ENCODE results near the gene VAV3. TPM values are rescaled to one million over a fixed set of nuclear protein-coding genes. Genes with fewer than 3 reads are reported as not detected.
A peak's percentile ranks its signal among the peaks of the same experiment; 100 is the strongest.

Gene VAV3
- total RNA-seq, 1 donor from 2014 or later, result 126 TPM

DNA sequence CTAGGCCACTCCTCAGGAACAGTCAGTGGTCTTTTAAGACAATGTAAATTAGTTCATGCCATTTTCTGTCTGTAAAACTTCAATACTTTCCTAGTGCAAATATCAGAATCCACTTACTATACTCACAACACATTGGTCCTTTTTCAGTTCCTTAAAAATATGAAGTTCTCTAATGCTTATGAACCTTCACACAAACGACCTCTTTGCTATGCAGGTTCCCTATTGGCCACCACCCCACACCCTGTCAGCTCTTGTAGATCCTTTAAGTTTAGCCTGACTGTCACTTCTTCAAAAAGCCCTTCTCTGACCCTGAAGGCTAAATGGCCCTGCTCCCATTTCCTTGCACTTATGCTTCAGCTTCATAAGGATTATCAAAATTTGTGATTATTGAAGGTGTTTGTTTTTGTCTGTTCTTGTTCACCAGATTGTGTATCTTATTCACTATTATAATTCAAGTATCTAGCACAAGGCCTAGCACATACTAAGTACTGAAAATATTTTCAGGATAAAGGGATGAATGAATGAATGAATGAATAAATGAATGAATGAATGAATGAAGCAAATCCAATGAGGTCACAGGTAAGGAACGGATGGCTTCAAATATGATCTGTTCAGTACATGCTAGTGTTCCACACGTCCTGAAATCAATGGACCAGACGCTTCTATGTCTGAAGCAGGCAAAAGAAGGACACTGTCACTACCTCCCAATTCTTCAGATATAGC lies 373.9 kb downstream of the VAV3 start:
- DNase-seq (ENCODE audit: low read depth), result no peak

DNA sequence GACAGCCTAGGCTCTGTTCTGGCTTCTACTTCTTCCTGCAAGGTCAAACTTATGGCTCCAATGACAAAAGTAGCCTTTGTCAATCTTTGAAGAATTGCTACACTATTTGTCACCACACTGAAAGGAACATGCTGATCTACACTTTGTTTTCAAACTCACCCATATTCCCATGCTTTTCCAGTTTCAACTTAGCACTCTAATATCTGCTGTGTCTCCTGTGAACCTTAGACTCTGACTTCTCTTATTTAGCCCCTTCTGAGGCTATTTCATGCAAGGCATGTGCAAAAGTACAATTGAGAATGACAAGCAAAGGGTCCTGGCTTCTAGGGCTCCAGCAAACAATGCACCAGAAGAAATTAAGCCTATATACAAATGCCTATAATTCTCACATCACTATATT lies 374.9 kb downstream of the VAV3 start:
- no peak for DNase-seq (ENCODE audit: low read depth)

DNA sequence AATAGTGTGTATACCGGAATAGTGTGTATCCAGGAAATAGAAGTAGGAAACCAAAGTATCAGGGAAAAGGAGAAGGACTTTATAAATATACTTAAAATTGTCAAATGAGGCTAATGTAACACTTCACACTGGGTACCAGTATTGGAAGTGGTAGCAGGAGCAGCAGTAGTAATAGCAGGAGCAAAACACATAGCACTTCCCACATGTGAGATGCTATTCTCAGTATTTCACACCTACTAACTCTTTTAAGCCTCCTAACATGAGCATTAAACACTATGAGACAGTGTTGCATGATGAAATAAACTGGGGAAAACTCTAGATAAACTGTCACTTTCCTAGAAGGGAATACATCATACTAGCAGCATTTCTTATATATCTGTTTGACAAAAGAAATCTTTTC lies 376.7 kb downstream of the VAV3 start:
- no peak for DNase-seq (ENCODE audit: low read depth)

DNA sequence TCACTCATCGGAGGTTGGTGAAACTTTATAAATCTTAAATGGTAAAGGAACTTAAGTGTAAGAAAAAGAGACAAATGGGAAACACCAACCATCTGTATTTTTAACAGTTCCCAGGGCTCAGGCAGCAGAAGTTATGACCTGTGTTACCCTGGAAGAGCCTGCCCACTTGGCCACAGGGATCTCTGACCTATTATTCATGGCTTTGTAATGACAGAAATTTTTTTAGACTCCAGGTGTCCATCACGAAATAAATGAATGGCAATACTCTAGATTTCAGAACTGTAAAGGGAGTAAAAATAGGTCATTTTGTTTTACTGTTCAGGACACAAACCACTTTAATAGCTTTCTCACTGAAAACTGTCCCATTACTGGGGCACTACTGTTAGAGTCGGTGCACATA lies 389.8 kb downstream of the VAV3 start:
- DNase-seq (ENCODE audit: low read depth), result peak; percentile 45

DNA sequence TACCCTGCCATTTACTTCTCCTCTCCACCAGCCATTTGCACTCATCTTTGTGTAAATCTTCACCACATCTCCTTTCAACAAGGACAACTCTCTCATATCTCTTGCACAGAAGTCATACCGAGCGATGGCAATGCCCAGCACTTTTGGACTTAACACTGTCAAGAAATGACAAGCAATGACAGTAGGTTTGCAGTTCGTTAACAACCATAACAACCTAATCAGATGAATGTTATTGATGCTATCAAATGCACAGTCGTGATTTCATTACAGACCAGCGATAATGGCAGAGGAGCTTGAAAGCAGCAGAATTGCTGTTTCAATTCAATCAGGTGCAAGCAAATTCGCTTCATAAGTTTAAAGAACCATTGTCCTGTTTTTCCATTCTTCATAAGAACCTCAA lies 390.9 kb downstream of the VAV3 start:
- no peak for DNase-seq (ENCODE audit: low read depth)

DNA sequence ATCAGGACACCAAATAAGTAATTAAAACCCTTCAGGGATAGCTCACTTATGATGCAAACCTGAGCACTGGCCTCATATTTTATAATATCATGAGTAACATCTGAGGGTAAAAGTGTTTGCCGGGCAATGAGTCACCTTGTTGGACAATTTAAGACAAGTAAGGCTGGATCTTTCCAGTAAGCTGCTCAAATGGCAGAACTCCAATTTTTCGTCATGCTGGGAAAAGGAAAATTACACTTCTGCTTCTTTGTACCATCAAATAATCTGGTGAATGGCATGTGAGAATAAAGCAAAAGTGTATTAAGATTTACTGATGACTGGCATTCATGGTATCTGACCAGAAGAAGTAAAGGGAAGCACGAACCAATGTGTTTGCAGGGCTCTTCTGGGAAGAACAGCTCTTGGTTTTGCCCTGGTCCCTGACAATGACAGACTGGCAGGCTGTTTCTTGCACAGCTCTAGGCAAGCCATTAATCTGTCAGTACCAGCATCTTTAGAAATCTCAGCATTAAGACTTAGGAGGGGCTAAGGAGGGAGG lies 392.2 kb downstream of the VAV3 start:
- DNase-seq (ENCODE audit: low read depth), result peak; percentile 88

DNA sequence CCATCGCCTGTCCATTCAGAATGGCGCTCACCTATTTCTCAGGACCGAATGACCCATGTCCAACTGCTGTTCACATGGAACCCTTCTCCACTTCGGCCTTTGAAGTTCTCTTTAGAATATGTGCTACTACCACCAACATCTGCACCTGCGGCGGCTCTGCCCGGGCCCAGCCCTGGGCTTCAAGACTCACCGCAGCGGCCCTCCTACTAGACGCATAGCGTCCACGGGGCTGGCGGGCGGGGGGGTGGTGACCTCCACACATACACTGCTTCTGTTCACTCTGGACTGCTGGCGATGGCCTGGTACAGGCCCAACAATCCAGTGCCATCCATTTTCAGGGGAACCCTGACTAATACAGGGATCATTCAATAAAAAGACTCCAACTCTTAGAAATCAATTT lies 394.2 kb downstream of the VAV3 start:
- no peak for DNase-seq (ENCODE audit: low read depth)

DNA sequence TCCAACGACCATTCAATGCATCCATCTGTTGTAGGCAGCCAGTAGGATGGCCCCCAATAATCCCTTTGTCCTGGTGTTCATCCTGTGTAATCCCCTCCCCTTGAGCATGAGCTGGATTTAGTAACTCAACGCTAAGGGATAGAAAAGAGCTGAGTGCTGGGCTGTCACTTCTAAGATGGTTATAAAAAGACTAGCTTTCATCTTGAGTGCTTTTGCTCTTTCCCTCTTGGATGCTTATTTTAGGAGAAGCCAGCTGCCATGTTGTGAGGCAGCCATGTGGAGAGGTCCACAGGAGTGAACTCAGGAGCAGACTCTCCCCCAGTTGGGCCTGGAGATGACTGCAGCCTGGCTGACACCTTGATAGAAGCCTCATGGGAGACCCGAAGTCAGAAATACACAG lies 401.5 kb downstream of the VAV3 start:
- no peak for DNase-seq (ENCODE audit: low read depth)

DNA sequence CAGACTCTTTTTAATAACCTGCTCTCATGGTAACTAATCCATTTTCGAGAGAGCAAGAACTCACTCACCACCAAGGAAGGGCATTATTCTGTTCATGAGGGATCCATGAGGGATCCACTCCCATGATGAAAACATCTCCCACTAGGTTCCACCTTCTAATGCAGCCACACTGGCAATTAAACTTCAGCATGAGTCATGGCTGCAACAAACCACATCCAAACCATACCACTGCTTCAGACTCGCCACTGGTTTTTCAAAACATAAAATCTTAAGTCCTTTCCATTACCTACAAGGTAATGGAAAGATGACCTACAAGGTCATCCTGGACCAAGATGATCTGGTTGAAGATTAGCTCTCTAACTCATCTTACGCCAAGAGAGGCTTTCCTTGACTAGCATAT lies 405.1 kb downstream of the VAV3 start:
- DNase-seq (ENCODE audit: low read depth), result peak; percentile 75

DNA sequence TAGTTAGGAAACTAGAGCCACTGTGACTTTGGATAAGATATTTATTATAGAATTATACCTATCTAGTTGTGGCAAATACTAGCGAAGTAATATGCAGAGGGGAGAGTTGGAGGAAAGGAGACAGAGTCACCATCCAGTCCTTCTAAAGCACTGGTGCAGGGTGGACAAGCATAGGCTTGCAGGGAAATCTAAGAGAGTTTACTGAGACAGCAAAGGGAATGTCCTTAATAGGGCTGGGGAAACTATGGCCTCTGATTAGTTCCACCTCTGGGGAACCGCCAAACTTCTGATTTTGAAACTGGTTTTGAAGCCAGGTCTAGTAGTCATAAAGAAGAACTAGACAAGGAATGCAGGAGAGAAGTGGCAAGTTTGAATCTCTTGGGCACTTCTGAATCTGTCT lies 407.9 kb downstream of the VAV3 start:
- DNase-seq (ENCODE audit: low read depth), result no peak

DNA sequence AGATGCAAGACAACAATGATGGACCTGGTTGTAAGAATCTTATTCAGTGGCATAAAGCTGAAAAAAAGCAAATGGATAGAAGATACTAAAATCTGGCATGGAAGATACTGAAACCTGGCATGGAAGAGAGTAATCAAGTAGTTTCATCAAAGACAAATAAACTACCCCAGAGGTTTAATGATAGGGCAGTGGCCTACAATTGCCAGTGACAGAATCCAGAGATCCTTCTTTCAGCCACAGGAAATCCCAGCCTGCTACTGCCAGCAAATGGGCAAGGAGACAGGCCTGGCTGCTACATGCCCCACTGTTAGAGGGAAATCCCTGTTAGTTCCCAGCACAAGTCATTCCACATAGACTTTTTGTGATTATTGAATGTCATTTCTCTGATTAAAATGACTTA lies 409.4 kb downstream of the VAV3 start:
- no peak for DNase-seq (ENCODE audit: low read depth)

DNA sequence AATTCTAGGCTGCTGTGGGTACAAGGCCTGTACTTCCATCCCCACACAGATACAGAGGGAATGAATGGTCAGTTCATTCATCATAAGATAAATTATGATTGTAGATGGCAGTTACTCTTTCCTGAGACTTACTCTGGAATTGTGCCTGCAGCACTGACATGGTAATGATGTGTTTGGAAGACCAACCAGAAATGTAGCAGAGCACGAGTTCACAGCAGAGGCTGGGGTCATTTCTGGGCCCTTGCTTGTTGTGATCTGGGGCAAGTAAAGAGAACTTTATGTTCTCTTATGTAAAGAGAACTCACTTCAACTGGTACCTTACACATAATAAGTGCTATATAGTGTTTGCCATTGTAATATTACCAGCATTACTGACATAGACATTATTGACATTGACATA lies 412.2 kb downstream of the VAV3 start:
- no peak for DNase-seq (ENCODE audit: low read depth)

DNA sequence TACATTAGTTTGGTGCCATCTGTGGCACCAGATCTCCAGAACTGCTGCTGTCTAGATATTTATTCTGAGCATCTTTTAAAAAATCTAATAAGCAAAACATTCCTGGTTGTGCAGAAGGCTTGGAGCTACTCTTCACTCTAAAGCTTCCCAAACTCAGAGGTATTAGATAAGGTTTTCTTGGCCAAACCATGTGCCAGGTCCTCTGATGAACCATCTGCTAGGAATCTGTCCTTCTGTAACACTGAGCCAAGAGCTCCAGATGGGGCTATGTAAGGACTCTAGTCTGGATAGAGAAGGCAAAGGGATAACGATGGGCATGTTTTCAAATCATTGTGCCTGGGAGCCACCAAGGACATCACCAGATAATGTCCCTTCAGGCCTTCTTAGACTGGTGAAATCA lies 413.5 kb downstream of the VAV3 start:
- DNase-seq (ENCODE audit: low read depth), result no peak

DNA sequence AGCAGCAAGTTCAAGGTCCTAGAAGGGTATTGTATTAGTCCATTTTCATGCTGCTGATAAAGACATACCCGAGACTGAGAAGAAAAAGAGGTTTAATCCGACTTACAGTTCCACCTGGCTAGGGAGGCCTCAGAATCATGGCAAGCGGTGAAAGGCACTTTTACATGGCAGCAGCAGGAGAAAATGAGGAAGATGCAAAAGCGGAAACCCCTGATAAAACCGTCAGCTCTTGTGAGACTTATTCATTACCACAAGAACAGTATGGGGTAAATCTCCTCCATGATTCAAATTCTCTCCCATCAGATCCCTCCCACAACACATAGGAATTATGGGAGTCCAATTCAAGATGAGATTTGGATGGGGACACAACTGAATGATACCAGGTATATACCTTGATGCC lies 414.6 kb downstream of the VAV3 start:
- no peak for DNase-seq (ENCODE audit: low read depth)

DNA sequence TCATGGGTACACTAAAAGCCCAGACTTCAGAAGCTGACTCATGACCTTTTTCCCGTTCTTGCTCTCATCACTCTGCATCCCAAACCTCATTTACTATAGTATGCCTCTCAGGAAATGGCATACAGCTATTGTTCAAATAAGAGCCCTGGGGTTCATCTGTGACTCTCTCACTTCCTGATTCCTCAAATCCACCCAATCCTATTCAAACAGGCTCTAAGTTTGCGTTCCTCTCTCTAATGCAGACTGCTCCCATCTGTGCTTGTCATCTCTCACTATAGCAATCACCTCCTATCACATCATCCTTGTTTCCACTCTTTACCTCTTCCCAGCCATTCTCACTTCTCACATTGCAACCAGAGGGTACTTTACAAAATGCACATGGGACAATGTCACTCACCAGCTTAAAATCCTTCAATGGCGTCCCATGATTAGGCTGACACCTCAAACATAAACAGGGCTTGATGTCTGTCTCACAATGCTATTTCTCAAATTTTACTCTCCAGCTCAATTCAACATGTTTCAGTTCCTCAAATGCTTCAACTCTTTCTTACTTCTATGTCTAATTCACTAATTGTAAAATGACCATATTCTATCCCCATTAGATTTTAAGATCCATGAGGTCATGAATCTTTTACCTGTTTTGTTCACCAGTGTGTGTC lies 415.7 kb downstream of the VAV3 start:
- no peak for DNase-seq (ENCODE audit: low read depth)

DNA sequence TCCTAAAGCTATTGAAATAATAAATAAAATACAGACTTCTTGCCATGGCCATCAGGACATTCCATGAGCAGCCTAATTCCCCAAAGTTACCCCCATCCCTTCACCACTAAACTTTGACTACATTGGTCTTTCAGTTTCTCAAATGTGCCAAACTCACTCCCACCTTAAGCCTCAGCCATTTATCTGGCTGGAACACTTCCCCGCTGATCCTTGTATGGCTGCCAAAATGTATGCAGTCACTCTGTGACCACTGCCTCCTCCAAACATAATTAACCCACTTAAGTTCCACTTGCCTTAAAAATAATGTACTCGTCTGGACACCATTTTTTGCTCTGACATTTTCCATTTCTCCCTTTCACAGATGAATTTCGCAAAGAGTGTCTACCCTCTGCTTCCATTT lies 416.7 kb downstream of the VAV3 start:
- no peak for DNase-seq (ENCODE audit: low read depth)

DNA sequence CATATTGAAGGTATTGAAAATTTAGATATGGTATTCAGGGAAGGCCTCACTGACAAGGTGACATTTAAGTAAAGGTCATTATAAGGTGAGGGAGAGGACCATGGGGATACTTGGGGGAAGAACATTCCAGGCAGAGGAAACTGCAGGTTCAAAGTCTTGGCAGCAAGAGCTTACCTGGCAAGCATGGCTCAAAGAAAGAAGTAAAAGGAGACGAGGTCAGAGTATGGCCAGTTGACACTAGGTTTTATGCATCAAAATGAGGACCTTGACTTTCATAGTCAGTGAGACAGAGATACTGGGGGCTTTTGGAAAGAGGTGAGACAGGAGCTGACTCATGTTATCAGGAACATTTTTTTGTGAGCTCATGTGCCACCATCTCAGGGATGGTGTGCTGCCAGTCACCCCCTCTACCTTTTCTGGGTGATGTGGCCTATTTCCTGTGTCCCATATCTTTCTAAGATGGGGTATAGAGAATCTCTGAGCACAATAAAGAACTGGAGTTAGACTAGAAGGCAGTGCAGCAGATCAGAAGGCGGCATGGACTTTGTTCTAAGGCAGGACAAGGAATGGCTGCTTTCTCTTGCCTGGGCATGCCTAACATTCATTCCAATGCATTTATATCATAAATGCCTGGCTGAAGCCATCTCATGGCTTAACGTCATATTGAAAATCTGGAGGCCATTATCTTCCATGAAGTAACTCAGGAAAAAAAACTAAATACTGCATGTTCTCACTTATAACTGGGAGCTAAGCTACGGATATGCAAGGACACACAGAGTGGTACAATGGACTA lies 417.4 kb downstream of the VAV3 start:
- DNase-seq (ENCODE audit: low read depth), result no peak

DNA sequence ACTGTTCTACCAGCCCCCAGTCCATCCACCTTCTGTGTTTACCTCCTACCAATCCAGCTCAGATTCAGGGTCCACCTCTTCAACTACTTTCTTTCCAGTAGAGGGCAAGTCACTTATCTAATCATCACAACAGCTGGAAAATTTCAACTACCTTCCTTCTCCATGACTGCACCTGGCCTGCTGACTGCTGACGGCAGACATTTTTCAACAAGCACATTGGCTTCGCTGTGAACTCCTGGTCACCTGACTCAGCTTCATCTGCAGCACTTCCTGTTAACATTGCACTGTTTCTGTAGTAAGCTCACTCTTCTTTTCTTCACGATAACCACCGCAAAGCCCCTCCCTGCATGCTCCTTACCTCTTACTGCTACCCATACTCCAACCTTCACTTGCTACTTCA lies 418.4 kb downstream of the VAV3 start:
- DNase-seq (ENCODE audit: low read depth), result no peak

DNA sequence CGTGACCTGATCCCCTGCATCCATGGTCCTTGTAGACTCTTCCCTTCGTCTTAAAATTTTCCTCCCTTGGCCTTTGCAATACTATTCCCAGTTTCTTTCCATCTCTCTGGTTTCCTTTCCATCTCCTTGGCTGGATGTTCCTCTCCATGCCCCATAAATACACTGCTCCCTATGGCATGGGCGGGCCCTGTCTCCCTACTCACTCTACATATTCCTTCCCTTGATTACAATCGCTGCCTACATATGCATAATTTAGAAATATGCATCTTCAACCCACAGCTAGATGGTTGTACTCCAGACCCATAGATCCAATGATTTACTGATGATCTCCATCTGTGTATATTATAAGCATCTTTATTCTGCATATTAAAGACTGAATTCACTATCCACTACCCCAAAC lies 419.1 kb downstream of the VAV3 start:
- DNase-seq (ENCODE audit: low read depth), result no peak

DNA sequence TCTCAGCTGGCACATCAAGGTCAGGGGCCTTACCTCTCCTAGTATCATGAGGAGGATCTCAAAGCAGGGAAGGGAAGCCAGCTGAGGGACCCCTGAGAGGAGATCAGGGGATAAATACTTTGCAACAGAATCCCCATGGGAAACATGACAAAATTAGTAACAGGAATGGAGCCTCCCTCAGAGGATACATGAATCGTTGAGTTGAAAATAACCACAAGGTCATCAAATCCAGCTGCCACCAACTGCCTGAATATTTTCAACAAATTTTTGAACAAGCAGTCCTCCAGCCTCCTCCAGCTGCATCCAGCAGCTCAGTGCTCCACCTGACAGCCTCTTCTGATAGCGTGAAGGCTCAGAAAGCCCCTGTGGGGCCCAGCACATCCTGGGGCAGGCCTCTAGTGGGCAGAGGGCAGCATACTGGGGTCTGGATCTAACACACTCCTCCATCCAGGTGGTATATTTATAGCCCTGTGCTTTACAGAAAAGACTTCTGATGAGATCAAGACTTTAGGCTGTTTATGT lies 419.9 kb downstream of the VAV3 start:
- no peak for DNase-seq (ENCODE audit: low read depth)

DNA sequence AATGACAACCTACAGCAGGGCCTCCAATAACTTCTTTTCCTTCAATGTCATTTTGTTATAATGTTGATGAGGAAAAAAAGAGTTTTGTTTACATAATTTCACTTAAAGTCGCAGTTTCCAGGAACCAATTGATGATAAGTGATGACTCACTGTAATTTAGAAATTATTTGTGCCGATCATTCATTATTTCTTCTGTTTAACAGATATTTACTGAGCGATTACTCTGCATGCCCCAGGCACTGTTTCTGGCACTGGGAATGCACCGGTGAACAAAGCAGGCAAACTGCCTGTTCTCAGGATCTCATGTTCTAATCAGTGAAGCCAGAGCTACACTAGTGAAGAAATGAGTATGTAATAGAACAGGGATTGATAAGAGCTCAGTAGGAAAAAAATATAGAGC lies 420.7 kb downstream of the VAV3 start:
- no peak for DNase-seq (ENCODE audit: low read depth)

DNA sequence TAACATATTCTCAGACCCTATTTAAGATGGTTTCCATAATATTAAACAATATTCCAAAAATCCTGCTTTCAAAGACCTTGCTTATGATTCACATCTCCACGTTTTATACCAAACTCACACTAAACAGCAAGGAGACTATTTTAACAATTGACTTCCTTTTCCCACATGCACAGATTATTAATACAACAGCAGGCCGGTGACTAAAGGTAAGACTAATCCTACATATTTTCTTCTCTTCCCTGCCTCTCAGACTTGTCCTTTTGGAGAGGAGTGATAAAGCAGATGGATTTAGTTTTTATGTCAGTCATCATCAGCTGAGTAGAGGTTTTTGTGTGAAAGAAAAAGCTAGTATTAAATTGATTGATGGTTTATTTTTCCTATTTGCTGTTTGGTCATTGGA lies 423.6 kb downstream of the VAV3 start:
- no peak for DNase-seq (ENCODE audit: low read depth)

DNA sequence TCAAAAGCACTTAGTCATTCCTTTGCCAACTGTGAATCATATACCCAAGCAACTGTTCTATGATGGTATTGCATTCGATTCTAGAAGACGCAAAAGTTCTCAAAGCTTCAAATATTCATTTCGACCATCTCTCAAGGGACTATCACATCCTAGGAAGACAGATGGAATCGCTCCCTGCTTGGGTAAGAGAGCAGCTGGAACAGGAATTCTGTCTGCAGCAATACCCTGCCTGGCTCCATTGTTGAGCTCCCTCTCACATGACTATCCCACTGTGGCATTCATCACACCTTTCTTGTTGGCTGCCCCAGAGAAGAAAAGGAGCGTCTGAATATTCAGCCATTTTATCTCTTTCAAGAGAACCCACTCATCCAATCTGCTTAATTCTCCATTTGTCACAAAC lies 426.5 kb downstream of the VAV3 start:
- DNase-seq (ENCODE audit: low read depth), result no peak

All from renal cortical epithelial cell (primary cell).